ENCODE data around the gene SDK1.

DNA sequence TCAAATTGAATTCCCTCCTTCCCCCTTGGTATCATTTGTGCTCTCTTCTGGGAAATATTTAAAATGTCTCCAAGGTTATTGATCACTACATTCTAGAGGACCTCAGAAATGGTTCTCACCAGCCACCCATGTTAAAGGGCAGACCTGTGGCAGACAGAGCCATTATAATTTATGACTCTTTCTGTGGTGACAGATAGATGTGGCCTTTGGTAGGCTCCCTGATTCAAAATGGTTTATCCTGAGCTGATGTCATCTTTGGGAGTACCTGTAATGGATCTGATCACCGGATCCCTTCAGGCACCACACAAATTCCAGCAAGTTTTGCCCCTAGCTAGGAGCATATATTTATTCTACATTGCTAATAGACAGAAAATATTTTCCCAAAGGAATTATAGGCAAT lies 267.5 kb downstream of the SDK1 start:
- TF ChIP-seq POLR2A (IDR thresholded peaks at IDR 0.05) (no peak), EP300 (IDR thresholded peaks at IDR 0.05) (no peak), POLR2AphosphoS5 (IDR thresholded peaks at IDR 0.05) (no peak)
- TF ChIP-seq, protein P1, sequence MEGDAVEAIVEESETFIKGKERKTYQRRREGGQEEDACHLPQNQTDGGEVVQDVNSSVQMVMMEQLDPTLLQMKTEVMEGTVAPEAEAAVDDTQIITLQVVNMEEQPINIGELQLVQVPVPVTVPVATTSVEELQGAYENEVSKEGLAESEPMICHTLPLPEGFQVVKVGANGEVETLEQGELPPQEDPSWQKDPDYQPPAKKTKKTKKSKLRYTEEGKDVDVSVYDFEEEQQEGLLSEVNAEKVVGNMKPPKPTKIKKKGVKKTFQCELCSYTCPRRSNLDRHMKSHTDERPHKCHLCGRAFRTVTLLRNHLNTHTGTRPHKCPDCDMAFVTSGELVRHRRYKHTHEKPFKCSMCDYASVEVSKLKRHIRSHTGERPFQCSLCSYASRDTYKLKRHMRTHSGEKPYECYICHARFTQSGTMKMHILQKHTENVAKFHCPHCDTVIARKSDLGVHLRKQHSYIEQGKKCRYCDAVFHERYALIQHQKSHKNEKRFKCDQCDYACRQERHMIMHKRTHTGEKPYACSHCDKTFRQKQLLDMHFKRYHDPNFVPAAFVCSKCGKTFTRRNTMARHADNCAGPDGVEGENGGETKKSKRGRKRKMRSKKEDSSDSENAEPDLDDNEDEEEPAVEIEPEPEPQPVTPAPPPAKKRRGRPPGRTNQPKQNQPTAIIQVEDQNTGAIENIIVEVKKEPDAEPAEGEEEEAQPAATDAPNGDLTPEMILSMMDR (IDR thresholded peaks at IDR 0.05), result no peak
